ENCODE measurements around the gene AP3M1.

AP3M1 gene

DNA sequence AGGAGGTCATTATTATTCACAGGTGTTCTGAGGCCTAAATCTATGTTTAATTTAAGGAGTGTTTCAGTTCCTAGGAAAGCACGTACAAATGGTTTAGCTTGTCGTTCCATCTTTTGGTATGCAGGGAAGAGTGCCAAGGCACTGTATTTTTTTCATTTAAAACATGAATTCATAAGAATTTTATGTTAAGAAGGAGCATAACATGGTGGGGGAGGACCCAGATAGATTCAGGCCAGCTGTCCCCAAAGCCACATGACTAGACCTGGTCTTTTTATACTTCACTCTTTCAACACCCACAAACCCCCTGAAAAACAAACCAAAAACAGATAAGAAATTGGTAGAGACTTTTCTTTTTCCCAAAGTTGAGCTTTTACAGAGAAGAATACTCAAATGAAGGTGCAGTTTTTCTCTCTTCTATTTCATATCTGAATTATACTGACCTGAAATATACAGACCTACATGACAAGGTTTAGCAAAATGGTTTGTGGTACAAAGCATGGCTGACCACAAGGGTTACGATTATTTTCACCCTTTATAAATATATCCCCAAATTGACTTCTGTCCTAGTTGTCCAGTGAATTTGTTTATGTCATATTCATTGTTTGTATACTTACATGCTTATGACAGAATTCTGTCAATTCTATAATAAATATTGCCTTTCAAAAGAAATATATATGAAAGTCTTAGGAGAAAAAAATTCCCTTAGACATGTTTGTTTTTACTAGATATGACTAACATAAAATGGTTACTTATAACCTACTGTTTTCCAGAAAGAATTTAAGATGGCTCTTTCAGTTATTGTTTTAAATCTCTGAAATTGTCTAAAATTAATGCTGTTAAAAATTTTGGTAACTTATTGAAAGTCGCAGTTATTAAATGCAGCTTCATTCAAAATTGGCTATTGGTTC is 71.3 kb downstream of the AP3M1 start:
- no peak for DNase-seq (ENCODE audit: low spot score)

DNA sequence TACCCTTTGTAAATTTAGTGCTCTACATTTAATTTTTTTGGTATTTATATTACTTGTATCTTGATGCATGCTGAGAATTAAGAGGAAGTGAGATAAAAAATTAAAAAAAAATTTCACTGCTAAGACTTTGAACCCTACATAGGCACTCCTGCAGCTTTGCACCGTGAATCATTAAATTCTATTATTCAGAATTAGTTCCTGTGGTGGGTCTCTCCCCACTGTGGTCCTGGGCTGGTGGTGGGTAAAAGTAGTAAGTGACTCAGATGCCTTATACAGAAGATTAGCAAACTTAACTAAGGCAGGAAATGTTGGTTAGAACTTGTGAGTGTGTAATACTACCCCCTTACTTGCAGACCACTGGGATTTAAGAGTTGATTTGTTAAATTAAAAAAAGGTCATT is 72.6 kb downstream of the AP3M1 start:
- DNase-seq (ENCODE audit: low spot score): no peak

- no peak for DNase-seq (ENCODE audit: low spot score)
Observed at GRCh38 chr10:74077416-74077815, 73.2 kb downstream of the AP3M1 start.

DNA sequence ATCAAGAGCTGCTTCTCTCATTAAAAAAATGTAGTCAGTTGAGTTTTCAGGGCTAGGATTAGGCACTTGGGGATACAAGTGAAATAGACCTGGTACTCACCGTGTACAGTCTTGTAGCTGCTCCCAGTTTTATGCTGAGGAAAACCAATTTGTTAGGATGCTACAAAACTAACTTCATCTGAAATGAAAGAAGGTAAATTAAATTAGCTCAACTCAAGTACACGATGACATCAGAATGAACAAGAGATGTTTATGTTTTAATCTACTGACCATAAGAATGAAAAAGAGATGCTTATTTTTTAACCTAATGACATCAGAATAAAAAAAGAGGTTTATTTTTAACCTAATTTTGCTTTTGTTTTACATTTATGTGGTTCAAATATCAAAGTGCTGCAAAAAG is 73.7 kb downstream of the AP3M1 start:
- no peak for DNase-seq (ENCODE audit: low spot score)

GRCh38 chr10:74075906-74076305 is 74.7 kb downstream of the AP3M1 start:
- no peak for DNase-seq (ENCODE audit: low spot score)

- no peak for DNase-seq (ENCODE audit: low spot score)
Observed at GRCh38 chr10:74072503-74072902, 78.1 kb downstream of the AP3M1 start.

GRCh38 chr10:74071157-74071556 is 79.5 kb downstream of the AP3M1 start:
- DNase-seq (ENCODE audit: low spot score): no peak

Data from HuH-7 (cell line).